KOPT-K1 (cell line): ENCODE results near the gene FSTL3.
"Not testable (repeated sequence)": the region's sequence is repeated elsewhere in the genome, so short reads cannot be mapped to it uniquely, and the experiment has no call there.

Experiments used
- H3K27ac ChIP-seq: fragments of 200-600 bp; sonication (generic); 2 replicates; pipeline ENCODE4 v1.5.1; 2016; ENCODE audit warnings: antibody characterized with exemption, mild to moderate bottlenecking, low read depth, low read length; ENCODE audit not compliant: poor library complexity, severe bottlenecking
- H3K36me3 ChIP-seq: fragments of 200-600 bp; sonication (generic); 2 replicates; pipeline ENCODE4 v1.5.1; 2017; ENCODE audit warnings: antibody characterized with exemption, mild to moderate bottlenecking, low read length, moderate library complexity; ENCODE audit not compliant: insufficient read depth
- H3K9me3 ChIP-seq: fragments of 200-600 bp; sonication (generic); 2 replicates; pipeline ENCODE4 v1.5.1; 2017; ENCODE audit warnings: antibody characterized with exemption, low read length, mild to moderate bottlenecking; ENCODE audit not compliant: insufficient read depth, poor library complexity, severe bottlenecking

Gene FSTL3

DNA sequence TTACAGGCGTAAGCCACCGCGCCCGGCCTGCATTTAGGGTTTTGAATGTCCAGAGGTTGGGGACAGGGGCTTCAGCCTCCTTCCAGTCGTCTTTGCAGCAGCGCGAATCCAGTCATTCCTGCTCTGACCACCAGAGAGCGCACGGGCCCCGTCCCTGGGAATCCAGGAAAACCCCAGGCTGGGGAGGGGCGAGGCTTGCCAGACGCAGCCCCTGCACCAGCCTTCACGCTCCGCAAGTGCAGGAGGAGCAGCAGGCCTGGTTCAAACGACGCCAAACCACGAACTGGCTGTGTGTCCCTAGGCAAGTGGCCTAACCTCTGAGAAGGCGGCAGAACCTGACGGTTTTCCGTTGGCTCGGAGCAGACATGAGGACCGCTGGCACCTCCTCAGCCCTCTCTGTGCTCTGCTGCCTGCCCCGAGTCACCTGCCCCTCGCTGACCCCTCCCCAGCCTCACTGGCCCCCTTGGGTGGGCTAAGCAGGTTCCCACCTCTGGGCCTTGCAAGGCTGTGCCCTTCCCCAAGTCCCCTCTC lies 11.2 kb upstream of the FSTL3 start:
- H3K9me3 ChIP-seq = peaks cover 11% of the 10 kb centered on the region
- H3K27ac ChIP-seq = no peak overlapping the region
- 0 out of 2 replicates have a peak, but pooled peaks cover under 1% of the 10 kb centered on the region for H3K36me3 ChIP-seq

DNA sequence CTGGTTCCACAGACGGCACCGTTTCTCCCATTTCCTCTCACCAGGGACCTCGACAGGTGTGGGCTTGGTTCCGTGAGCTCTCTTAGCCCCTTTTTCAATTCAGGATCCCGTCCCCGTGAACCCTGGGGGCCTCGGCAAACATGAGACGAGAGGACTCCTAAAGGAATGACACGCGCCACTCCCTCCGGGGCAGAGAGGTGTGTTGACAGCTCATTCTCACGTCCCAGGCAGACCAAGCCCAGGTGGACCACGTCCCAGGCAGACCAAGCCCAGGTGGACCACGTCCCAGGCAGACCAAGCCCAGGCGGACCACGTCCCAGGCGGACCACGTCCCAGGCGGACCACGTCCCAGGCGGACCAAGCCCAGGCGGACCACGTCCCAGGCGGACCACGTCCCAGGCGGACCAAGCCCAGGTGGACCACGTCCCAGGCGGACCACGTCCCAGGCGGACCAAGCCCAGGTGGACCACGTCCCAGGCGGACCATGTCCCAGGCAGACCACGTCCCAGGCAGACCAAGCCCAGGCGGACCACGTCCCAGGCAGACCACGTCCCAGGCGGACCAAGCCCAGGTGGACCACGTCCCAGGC lies 9.1 kb upstream of the FSTL3 start:
- peaks cover 11% of the 10 kb centered on the region for H3K9me3 ChIP-seq
- H3K36me3 ChIP-seq, H3K27ac ChIP-seq: not testable (repeated sequence)

- H3K27ac ChIP-seq, H3K36me3 ChIP-seq: not testable (repeated sequence)
- peaks cover 11% of the 10 kb centered on the region for H3K9me3 ChIP-seq
Observed at GRCh38 chr19:668675-669434, 7.3 kb upstream of the FSTL3 start.

DNA sequence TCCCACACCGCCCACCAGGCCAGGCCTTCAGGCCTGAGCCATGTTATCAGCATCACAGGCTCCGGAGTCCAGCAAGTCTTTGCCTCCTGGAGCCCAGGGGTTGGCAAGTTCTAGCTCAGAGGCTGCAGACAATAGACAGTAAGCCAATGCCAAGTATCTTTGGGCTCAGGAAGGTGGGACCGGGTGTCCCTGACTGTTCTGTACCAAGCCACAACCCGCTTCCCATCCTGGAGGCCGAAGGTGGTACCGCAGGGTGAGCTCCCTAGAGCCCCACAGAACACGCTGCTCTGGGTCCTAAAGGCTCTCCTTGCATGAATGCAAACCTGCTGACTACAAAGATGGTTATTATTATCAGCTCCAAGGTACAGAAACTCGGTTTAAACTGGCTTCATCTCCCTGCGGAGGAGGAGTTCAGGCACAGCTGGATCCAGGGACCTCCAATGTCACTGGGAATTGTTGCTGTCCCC lies 5.5 kb upstream of the FSTL3 start:
- no peaks in the 10 kb centered on the region for H3K36me3 ChIP-seq
- peaks cover 11% of the 10 kb centered on the region for H3K9me3 ChIP-seq
- no peak overlapping the region for H3K27ac ChIP-seq

GRCh38 chr19:674282-675151 lies 1.7 kb upstream of the FSTL3 start:
- no peak overlapping the region for H3K27ac ChIP-seq
- no peaks in the 10 kb centered on the region for H3K36me3 ChIP-seq

DNA sequence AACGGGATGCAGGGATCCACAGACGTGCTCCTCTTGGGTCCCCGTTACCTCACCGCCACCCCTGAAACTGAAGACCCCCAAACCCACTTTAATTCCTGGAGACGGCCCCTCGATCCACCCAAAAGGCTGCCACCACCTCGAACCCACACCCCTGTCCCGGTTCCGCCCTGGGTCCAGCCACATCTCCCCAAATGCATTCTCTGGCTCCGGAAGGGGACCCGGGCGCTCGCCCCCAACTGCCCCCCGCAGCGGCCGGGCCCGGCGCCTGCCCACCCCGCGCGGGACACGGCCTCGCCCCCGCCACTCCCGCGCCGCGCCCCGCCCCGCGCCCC lies 219 bp upstream of the FSTL3 start:
- H3K9me3 ChIP-seq = no peaks in the 10 kb centered on the region
- no peak overlapping the region for H3K27ac ChIP-seq
- H3K36me3 ChIP-seq = no peaks in the 10 kb centered on the region

More at GRCh38 chr19:674282-675151, 1.7 kb upstream of the FSTL3 start:
- H3K9me3 ChIP-seq = no peaks in the 10 kb centered on the region

DNA sequence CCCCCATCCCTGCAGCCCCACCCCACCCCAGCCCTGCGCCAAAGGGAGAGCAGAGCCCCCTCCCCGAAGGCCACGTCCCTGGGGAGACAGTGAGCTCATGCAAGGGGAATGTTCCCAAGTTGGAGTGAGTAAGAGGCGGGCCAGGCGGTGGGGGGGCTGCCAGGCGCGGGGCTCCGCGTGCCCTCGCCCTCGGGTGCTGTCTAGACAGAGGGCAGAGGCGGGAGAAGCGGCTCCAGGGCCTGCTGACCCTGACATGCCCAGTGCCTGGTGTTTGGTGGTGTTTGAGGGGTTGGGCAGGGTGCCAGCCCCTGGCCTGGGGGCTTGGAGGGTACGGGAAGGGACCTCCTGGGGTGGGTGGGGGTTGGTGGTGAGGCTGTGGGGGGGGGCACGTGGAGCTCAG lies 1.0 kb downstream of the FSTL3 start:
- no peaks in the 10 kb centered on the region for H3K9me3 ChIP-seq

GRCh38 chr19:677601-678436 lies 1.6 kb downstream of the FSTL3 start:
- Histone ChIP-seq H3K9me3 (no peaks in the 10 kb centered on the region), H3K36me3 (no peaks in the 10 kb centered on the region), H3K27ac (no peak overlapping the region)

More for the DNA sequence above, 1.0 kb downstream of the FSTL3 start:
- no peaks in the 10 kb centered on the region for H3K36me3 ChIP-seq
- no peak overlapping the region for H3K27ac ChIP-seq

DNA sequence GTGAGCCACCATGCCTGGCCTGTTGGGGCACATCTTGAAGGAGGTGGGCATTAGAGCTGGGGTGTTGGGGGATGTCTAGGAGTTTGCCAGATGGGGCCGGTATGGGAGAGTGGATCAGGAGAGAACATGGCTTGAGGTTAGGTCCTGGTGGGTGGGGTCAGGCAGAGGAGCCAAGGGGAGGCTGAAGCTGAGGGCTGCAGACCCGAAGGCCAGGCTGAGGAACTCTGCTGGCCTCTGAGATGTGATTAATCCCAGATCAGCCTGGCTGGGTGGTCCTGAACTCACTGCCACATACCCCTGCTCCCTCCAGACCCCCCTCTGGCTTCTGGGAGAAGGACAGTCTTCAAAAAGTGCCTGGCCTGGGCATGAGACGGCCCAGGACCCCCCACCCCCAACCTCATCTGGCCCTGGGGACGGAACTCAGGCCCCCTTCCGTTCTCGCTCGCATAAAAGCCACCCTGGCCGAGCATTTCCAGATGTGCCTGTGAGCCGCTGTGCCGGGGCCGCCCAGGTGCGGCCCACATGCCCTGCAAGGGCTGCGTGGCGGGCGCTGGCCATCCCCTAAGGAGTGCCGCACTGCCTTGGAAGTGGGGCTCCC lies 2.7 kb downstream of the FSTL3 start:
- Histone ChIP-seq H3K9me3 (no peaks in the 10 kb centered on the region), H3K36me3 (no peaks in the 10 kb centered on the region), H3K27ac (no peak overlapping the region)

GRCh38 chr19:679418-680286 lies 3.5 kb downstream of the FSTL3 start:
- H3K27ac ChIP-seq = peak overlapping the region; percentile 91
- H3K9me3 ChIP-seq = no peaks in the 10 kb centered on the region
- no peaks in the 10 kb centered on the region for H3K36me3 ChIP-seq

- H3K36me3 ChIP-seq = no peaks in the 10 kb centered on the region
- peak overlapping the region; percentile 91 for H3K27ac ChIP-seq
- no peaks in the 10 kb centered on the region for H3K9me3 ChIP-seq
Observed at GRCh38 chr19:680287-681028, 4.3 kb downstream of the FSTL3 start.

DNA sequence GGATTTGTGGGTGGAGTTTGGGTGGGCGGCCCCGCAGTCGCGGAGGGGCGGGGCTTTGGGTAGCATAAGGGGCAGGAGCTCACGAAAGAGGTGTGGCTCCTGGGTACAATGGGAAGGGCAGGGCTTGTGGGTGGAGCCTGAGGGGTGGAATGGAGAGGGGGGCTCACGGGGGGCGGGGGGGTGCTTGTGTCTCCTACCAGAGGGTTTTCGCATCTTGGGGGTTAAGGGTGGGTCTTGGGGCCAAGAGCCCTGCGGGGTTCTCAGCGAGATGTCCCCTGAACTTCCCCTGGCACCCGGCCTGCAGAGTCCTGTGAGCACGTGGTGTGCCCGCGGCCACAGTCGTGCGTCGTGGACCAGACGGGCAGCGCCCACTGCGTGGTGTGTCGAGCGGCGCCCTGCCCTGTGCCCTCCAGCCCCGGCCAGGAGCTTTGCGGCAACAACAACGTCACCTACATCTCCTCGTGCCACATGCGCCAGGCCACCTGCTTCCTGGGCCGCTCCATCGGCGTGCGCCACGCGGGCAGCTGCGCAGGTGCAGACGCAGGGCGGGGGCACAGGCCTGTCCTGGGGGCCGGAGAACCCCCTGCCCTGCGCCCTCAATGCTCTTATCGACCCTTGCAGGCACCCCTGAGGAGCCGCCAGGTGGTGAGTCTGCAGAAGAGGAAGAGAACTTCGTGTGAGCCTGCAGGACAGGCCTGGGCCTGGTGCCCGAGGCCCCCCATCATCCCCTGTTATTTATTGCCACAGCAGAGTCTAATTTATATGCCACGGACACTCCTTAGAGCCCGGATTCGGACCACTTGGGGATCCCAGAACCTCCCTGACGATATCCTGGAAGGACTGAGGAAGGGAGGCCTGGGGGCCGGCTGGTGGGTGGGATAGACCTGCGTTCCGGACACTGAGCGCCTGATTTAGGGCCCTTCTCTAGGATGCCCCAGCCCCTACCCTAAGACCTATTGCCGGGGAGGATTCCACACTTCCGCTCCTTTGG lies 5.1 kb downstream of the FSTL3 start:
- Histone ChIP-seq H3K9me3 (no peaks in the 10 kb centered on the region), H3K36me3 (no peaks in the 10 kb centered on the region), H3K27ac (peak overlapping the region; percentile 76)
